Subcutaneous adipose tissue (tissue), 4 donors: Measurements from ENCODE around the gene DGKQ. TPM values are rescaled to one million over a fixed set of nuclear protein-coding genes. Genes with fewer than 3 reads are reported as not detected.

Experiments
- total RNA-seq, 4 donors: library from RNA; depleted of rRNA; stranded (reverse); fragments of >200 nt; gene quantifications; one replicate each; pipeline ENCODE4 v1.1.0, GENCODE V29; 2016
- TF ChIP-seq, protein P1 (sequence below): fragments of 450-650 bp; IDR thresholded peaks from one replicate; pipeline ENCODE4 v1.5.1; 2016; ENCODE audit warnings: low read depth, mild to moderate bottlenecking, control low read depth, antibody characterized with exemption, moderate library complexity

DGKQ gene
- total RNA-seq, 4 donors from 2014 or later: 2.9 to 12.2 (median 5.5) TPM

DNA sequence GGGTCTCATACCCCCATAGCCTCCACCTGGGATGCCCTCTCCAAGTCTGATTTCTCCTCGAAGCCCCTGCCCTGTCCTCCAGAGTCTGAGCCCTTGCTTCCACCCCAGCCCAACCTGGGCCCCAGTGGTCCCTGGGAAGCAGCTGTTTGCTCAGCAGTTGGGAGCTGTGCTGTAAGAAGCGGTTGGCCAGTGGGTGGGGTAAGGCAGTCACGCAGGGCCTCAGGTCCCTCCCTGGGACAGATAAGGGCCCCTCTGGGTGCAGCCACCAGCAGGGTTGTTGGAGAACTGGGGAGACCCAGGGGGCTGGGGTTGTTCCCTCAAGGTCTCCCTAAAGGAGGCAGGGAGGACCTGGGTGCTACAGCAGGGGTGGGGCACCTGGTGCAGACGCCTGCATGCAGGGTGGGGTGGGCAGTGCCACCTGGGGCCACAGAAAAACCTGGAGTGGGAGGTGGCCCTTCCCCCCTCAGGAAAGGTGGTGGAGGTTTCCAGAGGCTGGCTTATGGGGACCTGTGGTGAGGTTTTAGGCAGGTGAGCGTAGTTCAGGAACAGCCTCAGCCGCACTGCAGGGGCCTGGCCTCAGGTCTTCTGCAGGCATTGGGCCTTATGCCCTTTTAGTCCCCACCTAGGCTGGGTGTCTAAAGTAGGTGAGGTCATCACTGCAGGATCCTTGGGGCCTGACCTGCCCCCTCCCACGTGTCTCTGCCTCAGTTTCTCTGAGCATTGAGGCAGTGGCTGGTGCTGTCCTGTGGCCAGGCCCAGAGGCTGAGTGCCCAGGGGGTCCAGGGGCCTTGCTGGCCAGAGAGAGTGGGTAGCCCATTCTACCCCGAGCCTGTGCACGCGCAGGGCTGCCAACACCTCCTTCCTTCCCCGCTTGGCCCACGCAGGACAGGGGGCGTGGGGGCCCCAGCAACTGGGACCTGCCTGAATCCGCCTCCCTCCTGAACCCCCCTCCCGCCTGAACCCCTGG lies 22.9 kb upstream of the DGKQ start:
- TF ChIP-seq, protein P1, sequence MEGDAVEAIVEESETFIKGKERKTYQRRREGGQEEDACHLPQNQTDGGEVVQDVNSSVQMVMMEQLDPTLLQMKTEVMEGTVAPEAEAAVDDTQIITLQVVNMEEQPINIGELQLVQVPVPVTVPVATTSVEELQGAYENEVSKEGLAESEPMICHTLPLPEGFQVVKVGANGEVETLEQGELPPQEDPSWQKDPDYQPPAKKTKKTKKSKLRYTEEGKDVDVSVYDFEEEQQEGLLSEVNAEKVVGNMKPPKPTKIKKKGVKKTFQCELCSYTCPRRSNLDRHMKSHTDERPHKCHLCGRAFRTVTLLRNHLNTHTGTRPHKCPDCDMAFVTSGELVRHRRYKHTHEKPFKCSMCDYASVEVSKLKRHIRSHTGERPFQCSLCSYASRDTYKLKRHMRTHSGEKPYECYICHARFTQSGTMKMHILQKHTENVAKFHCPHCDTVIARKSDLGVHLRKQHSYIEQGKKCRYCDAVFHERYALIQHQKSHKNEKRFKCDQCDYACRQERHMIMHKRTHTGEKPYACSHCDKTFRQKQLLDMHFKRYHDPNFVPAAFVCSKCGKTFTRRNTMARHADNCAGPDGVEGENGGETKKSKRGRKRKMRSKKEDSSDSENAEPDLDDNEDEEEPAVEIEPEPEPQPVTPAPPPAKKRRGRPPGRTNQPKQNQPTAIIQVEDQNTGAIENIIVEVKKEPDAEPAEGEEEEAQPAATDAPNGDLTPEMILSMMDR: no peak

DNA sequence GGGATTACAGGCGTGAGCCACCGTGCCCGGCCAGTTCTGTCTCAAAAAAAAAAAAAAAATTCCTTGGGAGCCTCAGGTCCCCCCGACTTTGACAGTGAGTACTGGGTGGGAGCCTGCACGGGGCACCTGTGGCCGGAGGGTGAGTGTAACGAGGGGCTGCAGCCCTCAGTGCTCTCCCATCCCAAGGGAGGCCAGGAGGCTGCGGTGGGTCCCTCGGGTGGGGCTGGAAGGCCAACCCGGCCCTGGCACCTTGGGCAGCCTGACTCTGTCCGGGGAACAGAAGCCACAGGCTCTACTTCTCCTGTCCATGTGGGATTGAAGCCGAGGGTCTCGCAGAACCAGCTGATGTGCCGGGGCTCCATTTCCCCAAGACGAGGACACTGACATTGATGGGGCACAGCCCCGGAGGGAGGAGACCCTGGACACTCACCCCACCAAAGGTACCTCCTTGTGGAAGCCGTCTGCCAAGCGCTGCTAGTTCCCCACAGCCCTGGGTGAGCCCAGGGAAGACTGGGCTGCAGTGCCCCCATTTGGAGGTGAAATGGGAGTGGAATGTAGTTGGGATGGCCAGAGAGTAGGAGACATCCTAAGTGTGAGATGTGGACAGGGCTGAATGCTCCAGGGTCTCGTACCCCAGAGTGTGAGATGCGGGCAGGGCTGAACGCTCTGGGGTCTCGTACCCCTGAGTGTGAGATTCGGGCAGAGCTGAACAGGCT lies 22.1 kb upstream of the DGKQ start:
- TF ChIP-seq, protein P1: no peak

DNA sequence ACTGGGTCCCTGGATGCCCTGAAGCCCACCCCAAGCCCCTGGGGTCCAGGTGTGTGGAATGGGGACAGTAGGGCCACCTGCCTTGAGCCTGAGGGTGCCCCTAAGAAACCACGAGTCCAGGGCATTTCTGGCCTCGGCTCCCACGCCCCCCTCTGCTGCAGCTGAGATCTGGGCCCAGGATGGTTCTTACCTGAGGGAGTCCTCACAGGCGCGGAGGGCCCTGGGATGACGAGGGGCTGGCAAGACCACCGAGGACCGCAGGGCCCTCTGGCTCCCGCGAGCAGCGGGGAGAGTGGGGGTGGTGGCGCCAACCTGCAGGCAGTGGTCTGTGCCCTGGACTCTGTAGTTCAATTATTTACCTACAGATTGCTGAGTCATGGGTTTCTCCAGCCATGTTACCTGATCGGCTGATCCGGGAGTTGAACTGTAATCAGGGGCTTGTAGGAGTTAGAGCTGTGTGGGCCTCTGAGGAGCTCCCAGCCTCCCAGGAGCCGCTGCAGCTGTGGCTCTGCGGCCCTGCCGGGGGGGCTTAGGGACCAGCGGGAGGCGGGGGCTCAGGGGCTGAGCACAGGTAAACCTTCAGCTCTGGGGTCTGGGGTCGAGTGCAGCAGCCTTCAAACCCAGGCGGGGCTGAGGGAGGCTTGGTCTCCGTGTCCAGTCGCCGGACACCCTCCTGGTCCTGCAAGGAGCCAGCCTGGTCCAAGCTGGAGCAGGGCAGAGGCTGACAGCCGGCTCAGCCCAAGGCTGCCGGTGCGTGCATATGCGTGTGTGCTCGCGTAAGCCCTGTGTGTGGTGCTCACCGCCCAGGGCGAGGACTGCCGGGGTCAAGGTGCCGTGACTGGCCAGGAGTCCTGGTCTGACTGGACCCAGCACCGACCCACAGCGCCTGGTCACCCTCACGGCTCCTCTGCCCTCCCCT lies 20.0 kb upstream of the DGKQ start, which contains the start of gene SLC26A1:
SLC26A1 (minus strand) TSS at position 294 of the 919 bp plus-strand sequence. CDS start 1,701 bp downstream, outside the sequence.
- TF ChIP-seq, protein P1: no peak

DNA sequence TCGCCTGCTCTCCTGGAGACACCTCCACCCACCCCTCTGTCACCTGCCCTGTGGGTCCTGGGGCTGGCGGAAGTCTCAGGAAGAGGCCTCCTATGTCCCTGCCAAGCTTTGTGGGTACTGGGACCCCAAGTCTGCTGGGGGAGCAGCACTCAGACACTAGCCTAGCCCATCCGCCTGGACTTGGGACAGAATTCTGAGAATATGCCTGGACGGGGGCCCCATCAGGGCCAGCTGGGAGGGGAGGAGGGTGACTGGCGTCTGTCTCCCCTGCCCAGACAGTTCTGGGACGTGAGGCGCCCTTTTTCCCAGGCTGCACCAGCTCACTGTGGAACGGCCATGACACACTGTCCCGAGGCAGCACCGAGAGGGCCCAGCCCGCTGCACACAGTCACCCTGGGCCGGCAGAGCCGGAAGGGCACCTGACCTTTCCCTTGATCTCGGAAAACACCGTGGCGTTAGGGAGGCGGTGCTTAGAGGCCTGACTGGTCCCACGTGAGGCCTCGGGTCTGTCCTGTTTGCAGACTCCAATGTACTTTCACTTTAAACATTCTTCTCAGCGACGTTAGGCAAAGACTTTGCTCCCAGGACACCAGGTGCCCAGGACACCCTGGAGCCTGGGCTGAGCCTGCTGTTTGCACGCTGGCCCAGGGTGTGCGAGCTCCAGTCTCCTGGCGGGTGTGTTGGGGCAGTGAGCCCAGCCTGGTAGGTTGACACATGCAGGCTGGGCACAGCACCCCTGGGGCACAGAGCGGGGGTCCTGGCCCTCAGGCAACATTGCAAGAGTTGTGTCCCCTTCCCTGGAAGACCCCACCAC lies 19.1 kb upstream of the DGKQ start:
- TF ChIP-seq, protein P1: no peak

DNA sequence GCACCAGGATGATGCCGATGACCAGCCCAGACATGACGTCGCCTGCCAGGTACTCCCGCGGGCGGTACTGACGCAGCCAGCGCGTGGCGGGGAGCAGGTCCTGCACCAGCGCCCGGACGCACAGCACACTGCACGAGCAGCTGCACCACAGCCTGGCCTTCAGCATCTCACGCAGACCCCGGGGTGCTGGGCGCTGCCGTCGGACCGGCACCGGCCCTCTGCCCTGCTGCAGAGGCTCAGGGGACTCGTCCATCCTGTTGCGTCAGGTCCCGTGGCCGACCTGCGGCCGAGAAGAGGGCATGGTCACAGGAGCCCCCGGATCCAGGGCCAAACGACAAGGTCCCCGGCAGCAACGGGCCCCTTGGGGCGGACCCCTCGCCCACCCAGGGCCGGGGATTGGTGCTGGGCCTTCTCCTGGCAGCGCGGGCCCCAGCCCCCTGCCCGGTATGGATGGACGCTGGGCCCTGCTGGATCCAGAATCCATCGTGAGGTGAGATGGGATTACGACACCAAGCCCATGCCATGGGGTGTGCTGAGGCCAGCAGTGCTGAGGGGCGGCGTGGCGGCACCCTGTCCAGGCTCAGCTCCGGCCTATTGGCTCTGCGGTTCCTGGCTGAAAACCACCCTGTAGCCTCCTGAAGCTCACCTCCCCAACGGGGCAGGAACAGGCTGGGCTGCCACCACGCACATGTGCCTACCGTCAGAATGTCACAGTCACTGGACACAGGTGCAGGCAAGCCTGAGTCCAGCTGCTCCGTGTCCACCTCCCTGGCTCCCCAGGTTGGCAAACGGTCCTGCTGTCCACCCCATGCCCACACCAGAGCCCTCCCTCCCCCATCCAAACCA lies 18.3 kb upstream of the DGKQ start:
- TF ChIP-seq, protein P1: no peak
